Transverse colon (tissue), 4 donors: ENCODE results near the gene SEMA3G. TPM values are rescaled to one million over a fixed set of nuclear protein-coding genes. Genes with fewer than 3 reads are reported as not detected.

Experiments
- DNase-seq: peaks from one replicate; pipeline ENCODE4 v3.0.0-alpha.2; 2019
- H3K27ac ChIP-seq, 4 donors: fragments of 200-600 bp; sonication (generic); 2 replicates each; pipeline ENCODE4 v1.5.1; 2016 to 2018; ENCODE audit warnings: inconsistent platforms in 4 of 4
- H3K27me3 ChIP-seq: fragments of 200-600 bp; sonication (generic); 2 replicates; pipeline ENCODE4 v1.5.1; 2017; ENCODE audit warnings: inconsistent platforms
- H3K36me3 ChIP-seq, 4 donors: fragments of 200-600 bp; sonication (generic); 2 replicates each; pipeline ENCODE4 v1.5.1; 2017 to 2019; ENCODE audit warnings: inconsistent platforms in 4 of 4
- H3K4me1 ChIP-seq, 4 donors: fragments of 200-600 bp; sonication (generic); 2 replicates each; pipeline ENCODE4 v1.5.1; 2017 to 2020; ENCODE audit warnings: inconsistent platforms in 4 of 4
- H3K4me3 ChIP-seq, 4 donors: fragments of 200-600 bp; sonication (generic); 1 replicate in 1 of 4; 2 replicates in 3 of 4; pipeline versions ENCODE4 v1.5.1 to v1.6.1; 2017 to 2019; ENCODE audit warnings: inconsistent platforms in 4 of 4
- H3K9me3 ChIP-seq, 2 donors: fragments of 200-600 bp; sonication (generic); 2 replicates each; pipeline ENCODE4 v1.5.1; 2017 to 2019; ENCODE audit warnings: inconsistent platforms in 2 of 2
- CTCF ChIP-seq, 5 experiments: fragments of 200-600 bp in 3 of 5; fragments of 450-650 bp in 2 of 5; sonication (generic) in 3 of 5; IDR thresholded peaks; 1 replicate in 2 of 5; 2 replicates in 3 of 5; pipeline ENCODE4 v1.5.1; 2016 to 2017; ENCODE audit warnings: antibody characterized with exemption in 5 of 5, inconsistent platforms in 3 of 5, mild to moderate bottlenecking in 2 of 5, moderate library complexity in 1 of 5
- EP300 ChIP-seq: sonication (generic); formaldehyde crosslinking; IDR thresholded peaks from one replicate; pipeline ENCODE4 v1.6.1; 2017; ENCODE audit warnings: antibody characterized with exemption, low read depth
- POLR2A ChIP-seq: fragments of 450-650 bp; IDR thresholded peaks from one replicate; pipeline ENCODE4 v1.6.1; 2016; ENCODE audit warnings: antibody characterized with exemption, mild to moderate bottlenecking, moderate library complexity
- POLR2AphosphoS5 ChIP-seq, 3 donors: sonication (generic); formaldehyde crosslinking; IDR thresholded peaks; one replicate each; pipeline ENCODE4 v1.6.1; 2016; ENCODE audit warnings: antibody characterized with exemption in 3 of 3
- WGBS, 2 donors: methylation state at CpG; one replicate each; pipeline ENCODE4 v1.1.5; 2018; ENCODE audit warnings: low coverage in 1 of 2; 5-methylcytosine and 5-hydroxymethylcytosine counted together
- in situ Hi-C, 4 donors: fragments of 200-750 bp; cut with MboI; loops; one replicate each; pipeline versions ENCODE4 v1.15.0 to v1.15.1; 2017; ENCODE audit warnings: low sequenced_read_pairs in 3 of 4, low pct_ligation_motif_present in 1 of 4, low pct_unique_long_range_greater_than_20kb in 1 of 4
- intact Hi-C: fragments of 100-400 bp; cut with DNase I; formaldehyde crosslinking; loops from one replicate; pipeline ENCODE4 v1.15.1; 2023; ENCODE audit warnings: low total_unique reads
- total RNA-seq, 4 donors: library from RNA; depleted of rRNA; stranded (reverse); fragments of >200 nt; gene quantifications; one replicate each; pipeline ENCODE4 v1.1.0, GENCODE V29; 2016

SEMA3G gene
- total RNA-seq, 4 donors from 2014 or later, result 1.2 to 21.7 (median 2.3) TPM

GRCh38 chr3:52490939-52491526 lies 46.1 kb upstream of the SEMA3G start:
- Histone ChIP-seq H3K36me3 (peaks cover 0 to 41% (median 18%) of the 10 kb centered on the region in 4 donors), H3K9me3 (no peaks in the 10 kb centered on the region), H3K4me3 (no peak overlapping the region), H3K27me3 (no peaks in the 10 kb centered on the region), H3K27ac (peak overlapping the region; percentile 53 to 59 (median 57)), H3K4me1 (peaks cover 0 to 3% (median 0%) of the 10 kb centered on the region in 4 donors)
- TF ChIP-seq POLR2AphosphoS5 (IDR thresholded peaks at IDR 0.05), result no peak
- no peak for TF ChIP-seq POLR2A
- no peak for TF ChIP-seq CTCF (IDR thresholded peaks at IDR 0.05)
- no peak for TF ChIP-seq EP300
- intact Hi-C loops, result no loop called here
- WGBS, 2 donors, result 91% methylated on average over 23 of the region's 23 CpGs; no CpG with 5 or more reads in 1 of the 2 donors
- DNase-seq, result peak; percentile 33
- in situ Hi-C loops, result no loop called here

GRCh38 chr3:52490035-52490938 lies 45.4 kb upstream of the SEMA3G start:
- no peaks in the 10 kb centered on the region for H3K27me3 ChIP-seq
- peaks cover 0 to 3% (median 0%) of the 10 kb centered on the region in 4 donors for H3K4me1 ChIP-seq
- H3K9me3 ChIP-seq, result no peaks in the 10 kb centered on the region
- peak overlapping the region; percentile 16 to 59 (median 55) for H3K27ac ChIP-seq
- 85 to 90% methylated on average over 2 to 17 of the region's 22 CpGs for WGBS, 2 donors
- DNase-seq, result no peak
- intact Hi-C loops (no loop called here), in situ Hi-C loops (no loop called here)
- peaks cover 0 to 43% (median 21%) of the 10 kb centered on the region in 4 donors for H3K36me3 ChIP-seq
- no peak for TF ChIP-seq POLR2AphosphoS5 (IDR thresholded peaks at IDR 0.05)
- no peak for TF ChIP-seq CTCF (IDR thresholded peaks at IDR 0.05)
- no peak for TF ChIP-seq POLR2A
- no peak for TF ChIP-seq EP300
- H3K4me3 ChIP-seq, result no peak overlapping the region

GRCh38 chr3:52489453-52489852 lies 44.5 kb upstream of the SEMA3G start:
- Histone ChIP-seq H3K27me3 (no peaks in the 10 kb centered on the region), H3K4me3 (no peak overlapping the region), H3K36me3 (peaks cover 0 to 43% (median 21%) of the 10 kb centered on the region in 4 donors), H3K27ac (no peak overlapping the region), H3K9me3 (no peaks in the 10 kb centered on the region), H3K4me1 (peaks cover 0 to 7% (median under 1%) of the 10 kb centered on the region in 4 donors)
- 96% methylated on average over 18 of the region's 18 CpGs; no CpG with 5 or more reads in 1 of the 2 donors for WGBS, 2 donors
- intact Hi-C loops, result no loop called here
- no peak for DNase-seq
- TF ChIP-seq CTCF (IDR thresholded peaks at IDR 0.05), result no peak
- TF ChIP-seq EP300, result no peak
- no peak for TF ChIP-seq POLR2A
- TF ChIP-seq POLR2AphosphoS5 (IDR thresholded peaks at IDR 0.05), result no peak
- in situ Hi-C loops, result no loop called here

GRCh38 chr3:52488746-52489145 lies 43.8 kb upstream of the SEMA3G start:
- TF ChIP-seq POLR2A, result no peak
- TF ChIP-seq EP300, result no peak
- no peak for TF ChIP-seq POLR2AphosphoS5 (IDR thresholded peaks at IDR 0.05)
- TF ChIP-seq CTCF (IDR thresholded peaks at IDR 0.05), result no peak
- Histone ChIP-seq H3K36me3 (peaks cover 0 to 43% (median 21%) of the 10 kb centered on the region in 4 donors), H3K27me3 (no peaks in the 10 kb centered on the region), H3K4me3 (no peak overlapping the region), H3K9me3 (no peaks in the 10 kb centered on the region), H3K4me1 (peaks cover 0 to 10% (median 3%) of the 10 kb centered on the region in 4 donors), H3K27ac (no peak overlapping the region)
- DNase-seq, result no peak
- in situ Hi-C loops, result no loop called here
- 95% methylated on average over 3 of the region's 3 CpGs; no CpG with 5 or more reads in 1 of the 2 donors for WGBS, 2 donors
- intact Hi-C loops, result no loop called here
